GM19455 (cell line): ENCODE data around the gene CALU.

Experiments used
- ATAC-seq: cut with Tn5 transposase; IDR thresholded peaks from one replicate; pipeline ENCODE4 v1.9.1; 2021; ENCODE audit not compliant: unreplicated experiment

CALU gene

DNA sequence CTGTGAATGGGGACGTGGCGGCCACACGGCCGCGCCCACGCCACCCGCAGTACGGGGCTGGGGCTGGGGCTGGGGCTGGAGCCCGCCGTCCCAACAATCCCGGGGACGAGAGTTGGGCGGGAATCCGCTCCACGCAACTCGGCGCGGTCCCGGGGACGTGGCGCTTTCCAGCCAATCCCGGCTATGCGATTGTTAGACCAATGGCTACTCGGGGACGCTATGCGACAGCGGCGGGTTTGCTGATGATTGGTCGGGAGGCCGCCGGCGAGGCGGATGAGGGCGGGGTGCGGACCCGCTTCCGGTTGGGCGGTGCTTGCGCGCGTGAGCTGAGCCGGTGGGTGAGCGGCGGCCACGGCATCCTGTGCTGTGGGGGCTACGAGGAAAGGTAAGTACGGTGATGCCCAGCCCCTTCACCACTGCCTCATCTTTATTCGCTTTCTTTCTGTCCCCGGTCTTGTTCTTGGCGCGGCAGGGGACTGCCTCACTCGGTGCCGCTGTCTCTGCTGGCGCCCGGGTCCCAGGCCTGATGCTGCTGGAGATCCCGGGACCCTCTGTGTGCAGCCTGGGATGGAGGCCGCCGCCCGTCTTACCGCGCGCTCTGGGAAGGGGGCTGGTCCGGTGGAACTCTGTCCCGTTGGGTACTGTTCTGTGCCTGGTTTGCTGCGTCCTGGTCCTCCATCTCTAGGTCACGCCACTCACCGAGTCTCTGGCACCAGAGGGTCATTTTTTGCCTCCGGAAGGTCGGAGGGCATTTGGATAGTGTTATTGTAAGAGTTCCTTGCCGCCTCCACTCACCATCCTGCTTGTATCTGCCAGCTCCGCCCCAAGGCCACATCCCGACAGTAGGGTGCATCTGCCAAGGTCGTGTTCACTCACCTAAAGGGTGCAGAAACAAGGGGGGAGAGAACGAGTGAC, at the start of gene CALU:
Gene CALU, plus strand, starts transcription at position 312 of the 915 bp plus-strand sequence. CDS start 9,225 bp downstream, outside the sequence.
- ATAC-seq: peak; percentile 99

DNA sequence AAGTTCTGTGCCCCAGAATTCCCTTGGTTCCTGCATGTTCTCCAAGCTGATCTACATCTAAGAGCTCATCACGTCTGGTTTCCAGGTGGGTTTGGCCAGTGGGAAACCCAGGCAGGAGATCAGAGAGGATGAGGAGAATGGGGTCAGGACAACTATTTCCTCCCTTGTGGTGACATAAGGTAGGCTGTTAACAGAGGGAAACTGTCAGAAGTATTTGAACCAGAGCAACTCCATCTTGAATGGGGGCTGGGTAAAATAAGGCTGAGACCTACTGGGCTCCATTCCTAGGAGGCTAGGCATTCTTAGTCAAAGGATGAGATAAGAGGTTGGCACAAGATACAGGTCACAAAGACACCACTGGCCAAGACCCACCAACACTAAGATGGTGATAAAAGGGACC, 47.9 kb upstream of the CALU start:
- ATAC-seq: no peak

DNA sequence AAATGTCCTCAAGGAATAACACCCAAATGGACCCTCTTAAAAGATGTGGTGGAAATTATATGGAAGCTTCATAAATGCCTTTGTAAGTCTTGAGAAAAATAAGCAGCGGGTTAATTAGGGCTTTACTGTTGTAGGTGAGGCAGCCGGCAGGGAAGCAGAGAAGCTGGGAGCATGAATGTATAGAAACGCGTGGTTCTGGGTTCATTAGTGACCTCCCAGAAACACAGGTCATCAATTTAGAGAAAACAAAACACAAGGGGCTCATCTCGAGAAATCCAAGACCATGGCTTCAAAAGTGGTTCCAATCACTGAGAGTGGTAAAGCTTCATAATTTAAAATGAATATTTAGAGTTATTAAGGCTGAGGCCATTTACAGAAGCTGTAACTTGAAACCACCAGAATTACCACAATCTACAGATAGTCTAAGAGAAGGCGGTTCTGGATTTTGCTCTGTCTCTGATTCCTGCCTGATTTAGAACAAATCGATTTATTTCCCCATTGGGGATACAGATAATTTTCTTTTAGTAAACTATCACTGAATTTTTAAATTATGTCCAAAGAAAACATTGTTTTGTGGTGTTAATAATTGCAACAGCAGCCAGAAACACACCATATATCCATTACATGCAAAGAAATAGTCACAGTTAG, 46.4 kb upstream of the CALU start:
- ATAC-seq: no peak

DNA sequence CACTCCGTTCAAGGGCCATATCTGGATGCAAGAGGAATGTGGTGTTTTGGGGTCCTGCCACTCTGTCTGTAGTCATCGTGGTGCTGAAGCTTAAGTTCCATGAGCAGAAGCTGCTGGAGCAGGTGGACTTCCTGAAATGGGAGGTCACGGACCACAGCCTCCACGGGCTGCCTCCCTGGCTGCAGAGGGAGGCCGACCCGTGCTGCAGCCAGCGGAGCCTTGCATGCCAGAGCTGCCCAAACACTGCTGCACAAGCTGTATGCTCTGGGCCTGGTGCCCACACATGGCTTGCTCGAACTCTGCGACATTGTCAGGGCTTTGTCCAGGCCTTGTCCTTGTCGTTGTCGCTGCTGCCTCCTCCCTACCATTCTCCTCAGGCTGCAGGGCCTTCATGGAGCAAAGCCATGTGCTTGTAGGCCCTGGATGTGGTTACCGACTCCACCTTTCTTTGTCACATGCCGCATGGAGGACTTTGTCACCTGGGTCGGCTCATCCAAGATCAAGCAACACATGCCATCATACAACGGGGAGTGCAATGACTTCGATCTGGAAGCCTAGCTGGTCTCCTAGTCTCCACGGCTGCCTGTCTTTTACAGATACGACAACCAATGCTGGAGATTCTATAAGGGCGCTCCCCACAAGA, 45.7 kb upstream of the CALU start:
- ATAC-seq: no peak

DNA sequence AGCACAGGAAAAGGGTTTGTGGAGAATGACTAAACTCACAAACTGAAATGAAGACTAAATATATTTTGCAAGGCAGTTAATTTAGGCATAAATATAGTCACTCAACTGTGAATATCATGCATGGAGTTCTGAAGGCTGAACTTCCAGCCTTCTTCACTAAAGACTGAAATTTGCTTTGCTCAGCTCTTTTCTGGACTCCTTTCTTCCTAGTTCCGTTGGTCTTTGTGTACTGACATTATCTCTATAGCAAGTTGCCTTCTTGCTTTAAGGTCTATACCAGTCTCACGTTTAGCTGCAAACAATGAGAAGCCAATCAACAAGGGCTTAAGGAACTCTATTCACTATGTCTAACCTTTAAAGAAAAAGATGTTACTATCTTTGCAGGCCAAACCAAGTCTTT, 44.4 kb upstream of the CALU start:
- no peak for ATAC-seq

DNA sequence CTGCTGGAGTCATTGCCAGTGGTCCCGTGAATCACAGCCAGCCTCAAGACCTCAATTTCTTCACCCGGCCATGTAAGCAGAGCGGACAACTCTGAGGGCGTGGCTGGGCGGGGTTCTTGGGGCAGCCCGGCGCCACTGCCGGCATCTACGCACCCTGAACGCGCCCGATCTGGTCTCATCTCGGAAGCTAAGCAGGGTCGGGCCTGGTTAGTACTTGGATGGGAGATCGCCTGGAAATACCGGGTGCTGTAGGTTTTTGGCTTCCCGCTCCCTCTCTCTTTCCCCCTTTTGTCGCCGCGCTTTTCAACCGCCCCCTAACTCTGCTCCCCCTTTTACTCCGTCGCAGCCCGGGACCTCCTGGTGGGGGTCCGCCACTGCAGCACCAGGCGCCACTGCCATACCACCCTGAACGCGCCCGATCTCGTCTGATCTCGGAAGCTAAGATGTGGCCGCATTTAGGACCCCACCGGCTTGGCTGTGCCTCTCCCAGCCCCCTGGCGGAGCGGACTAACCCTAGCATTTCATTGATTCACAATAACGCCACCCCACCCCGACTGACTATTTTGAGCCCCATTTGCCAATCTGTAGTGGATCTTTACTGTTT, 41.8 kb upstream of the CALU start:
- no peak for ATAC-seq

DNA sequence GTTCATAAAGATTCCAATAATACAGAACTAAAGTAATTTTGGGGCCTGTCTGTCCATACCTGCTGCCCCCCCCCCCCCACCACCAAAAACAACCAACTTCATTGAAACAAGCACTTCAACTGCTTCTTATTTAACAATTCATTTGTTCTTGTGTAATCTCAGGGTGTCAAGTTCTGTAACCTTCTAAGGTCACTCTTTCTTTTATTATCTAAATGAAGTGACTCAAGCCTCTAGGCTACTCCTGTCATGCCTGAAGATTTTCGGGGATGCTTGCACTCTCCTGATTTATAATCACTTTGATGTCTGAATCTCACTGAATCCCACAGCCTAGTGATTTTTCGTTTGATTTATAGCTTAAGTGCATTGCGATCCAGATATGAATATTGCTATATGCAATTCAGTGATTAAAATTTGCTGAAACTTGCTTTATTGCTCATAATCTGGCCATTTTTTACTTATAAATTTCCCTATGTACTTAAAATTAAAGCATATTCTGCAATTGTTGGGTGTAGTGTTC, 39.9 kb upstream of the CALU start:
- ATAC-seq: no peak

DNA sequence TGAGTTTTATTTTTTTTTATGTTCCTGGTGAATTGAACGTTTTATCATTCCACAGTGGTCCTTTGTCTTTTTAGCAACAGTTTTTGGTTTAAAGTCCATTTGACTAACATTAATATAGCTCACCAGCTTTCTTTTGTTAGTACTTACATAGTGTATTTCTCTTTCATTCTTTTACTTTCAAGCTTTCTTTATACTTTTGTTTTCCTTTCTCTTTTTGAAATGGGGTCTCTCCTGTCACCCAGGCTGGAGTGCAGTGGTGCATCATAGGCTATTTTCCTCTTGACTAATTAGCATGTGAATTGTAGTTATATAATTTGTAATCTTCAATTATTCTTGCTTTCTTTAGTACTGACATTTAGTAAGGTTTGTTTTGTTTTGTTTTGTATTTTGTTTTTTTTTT, 39.3 kb upstream of the CALU start:
- no peak for ATAC-seq

DNA sequence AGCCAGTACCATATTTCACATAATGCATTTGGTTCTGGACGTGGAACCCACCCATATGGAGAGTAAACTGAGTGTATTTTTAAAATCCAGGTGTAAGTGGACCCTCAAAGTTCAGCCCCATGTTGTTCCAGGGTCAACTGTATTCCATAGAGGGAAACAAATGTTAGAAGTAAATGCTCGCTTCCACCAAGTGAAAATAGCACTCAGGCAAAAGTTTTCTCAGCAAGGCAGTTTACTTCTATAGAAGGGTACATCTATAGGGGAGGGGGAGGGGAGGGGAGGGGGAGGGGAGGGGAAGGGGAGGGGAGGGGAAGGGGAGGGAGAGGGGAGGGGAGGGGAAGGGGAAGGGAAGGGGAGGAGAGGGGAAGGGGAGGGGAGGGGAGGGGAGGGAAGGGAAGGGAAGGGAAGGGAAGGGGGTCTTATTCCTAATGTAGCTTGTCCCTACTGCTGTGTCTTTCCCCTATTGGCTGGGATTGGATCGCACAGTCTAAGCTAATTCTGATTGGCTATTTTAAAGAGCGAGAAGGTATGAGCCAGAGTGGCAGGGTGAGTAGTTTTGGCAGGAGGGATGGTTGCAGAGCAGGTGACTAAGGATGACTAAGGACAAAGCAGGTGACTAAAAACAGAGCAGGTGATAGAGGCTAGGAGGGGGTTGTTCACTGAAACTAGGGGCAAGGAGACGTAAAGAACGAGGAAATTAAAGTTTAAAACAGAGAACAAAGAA, 37.9 kb upstream of the CALU start:
- ATAC-seq: no peak

DNA sequence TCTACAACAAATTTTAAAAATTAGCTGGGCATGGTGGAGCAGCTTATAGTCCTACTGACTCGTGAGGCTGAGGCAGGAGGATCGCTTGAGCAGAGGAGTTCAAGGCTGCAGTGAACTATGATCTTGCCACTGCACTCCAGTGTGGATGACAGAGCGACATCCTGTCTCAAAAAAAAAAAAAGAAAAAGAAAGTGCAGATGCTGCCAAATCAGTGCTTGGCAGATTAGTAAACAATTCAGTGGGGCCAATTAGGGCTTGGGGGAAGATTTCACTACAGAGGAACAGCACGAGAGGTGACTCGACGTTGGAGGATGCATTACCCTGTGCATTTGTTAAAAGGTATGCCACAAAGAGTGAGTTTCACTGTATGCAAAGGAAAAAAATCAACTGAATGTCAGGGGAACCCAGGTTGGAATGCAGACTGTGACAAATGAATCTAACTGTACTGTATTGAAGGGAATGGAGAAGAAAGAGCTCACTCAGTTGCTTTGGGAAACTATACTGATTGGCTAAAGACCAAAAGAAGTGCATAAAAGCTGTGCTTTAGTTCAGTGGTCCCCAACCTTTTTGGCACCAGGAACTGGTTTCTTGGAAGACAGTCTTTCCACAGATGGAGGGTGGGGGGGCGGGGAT, 35.4 kb upstream of the CALU start:
- no peak for ATAC-seq

DNA sequence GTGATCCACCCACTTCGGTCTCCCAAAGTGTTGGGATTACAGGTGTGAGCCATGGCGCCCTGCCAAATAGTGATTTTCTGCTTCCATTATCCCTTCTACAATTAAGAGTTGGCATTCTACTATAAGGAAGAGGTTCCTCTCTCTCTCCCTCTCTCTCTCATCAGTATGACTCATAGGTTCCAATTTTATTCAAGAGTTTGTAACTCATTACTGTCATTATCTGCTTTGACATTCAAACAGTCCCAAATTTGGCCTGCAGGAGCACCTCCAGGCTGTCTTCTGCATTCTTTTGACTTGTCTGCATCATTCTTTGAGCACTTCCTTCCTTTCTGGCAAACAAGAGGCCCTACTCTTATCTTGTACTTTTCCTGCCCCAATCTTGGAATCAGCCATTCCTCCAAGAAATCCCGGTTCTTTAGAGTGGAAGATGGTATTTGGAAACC, 33.2 kb upstream of the CALU start:
- ATAC-seq: no peak

DNA sequence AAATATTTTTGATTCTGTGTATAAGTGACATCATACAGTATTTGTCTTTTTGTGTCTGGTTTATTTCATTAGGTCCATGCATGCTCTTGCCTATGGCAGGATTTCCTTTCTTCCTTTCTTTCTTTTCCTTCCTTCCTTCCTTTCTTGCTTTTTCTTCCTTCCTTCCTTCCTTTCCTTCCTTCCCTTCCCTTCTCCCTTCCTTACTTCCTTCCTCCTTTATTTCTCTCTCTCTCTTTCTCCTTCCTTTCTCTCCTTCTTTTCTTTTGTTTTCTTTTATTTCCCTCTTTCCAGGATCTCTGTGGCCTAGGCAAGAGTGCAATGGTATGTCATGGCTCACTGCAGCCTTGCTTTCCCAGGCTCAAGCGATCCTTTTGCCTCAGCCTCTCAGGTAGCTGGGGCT, 31.4 kb upstream of the CALU start:
- no peak for ATAC-seq

DNA sequence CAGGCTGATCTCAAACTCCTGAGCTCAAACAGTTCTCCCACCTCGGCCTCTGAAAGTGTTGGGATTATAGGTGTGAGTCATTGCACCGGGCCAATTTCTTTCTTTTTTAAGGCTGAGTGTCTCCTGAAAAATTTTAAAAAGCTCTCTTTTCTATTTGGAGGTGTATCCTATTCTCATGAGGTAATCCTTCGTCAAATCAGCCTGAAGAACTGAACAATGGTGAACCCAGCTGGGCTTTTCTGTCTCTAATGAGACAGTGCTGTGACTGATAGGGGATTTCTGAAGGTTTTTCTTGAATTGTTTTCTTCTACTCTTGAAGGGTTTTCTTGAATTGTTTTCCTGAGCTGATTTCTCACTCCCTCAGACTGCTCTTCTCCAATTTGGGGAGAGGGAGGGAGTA, 30.9 kb upstream of the CALU start:
- no peak for ATAC-seq

DNA sequence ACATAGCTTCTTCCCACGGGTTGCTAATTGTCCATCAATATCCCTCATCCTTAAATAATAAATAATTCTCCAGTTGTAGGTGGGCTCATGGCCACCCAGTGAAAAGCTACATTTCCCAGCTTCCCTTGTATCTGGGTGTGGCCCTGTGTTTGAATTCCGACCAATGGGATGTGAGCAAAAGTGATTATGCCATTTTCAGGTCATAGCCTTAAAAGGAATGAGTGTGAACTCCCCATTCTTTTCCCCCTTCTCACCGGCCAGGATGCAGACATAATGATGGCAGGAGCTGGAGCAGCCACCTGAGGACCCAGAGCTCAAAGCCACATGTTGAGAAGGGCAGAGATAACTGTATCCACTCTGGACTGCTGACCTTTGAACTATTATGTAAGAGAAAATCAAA, 30.3 kb upstream of the CALU start:
- ATAC-seq: no peak

DNA sequence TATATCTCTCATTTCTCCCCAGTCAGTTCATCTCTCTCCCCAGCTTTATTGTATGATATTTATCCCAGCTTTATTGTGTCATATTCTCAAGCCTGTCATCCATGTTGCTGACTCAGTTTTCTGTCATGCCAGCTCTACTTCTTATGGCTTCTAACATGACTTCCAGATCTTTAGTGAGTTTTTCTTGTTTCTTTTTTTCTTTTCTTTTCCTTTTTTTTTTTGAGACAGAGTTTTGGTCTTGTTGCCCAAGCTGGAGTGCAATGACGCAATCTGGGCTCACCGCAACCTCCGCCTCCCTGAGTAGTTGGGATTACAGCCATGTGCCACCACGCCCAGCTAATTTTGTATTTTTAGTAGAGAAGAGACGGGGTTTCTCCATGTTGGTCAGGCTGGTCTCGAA, 28.7 kb upstream of the CALU start:
- no peak for ATAC-seq

DNA sequence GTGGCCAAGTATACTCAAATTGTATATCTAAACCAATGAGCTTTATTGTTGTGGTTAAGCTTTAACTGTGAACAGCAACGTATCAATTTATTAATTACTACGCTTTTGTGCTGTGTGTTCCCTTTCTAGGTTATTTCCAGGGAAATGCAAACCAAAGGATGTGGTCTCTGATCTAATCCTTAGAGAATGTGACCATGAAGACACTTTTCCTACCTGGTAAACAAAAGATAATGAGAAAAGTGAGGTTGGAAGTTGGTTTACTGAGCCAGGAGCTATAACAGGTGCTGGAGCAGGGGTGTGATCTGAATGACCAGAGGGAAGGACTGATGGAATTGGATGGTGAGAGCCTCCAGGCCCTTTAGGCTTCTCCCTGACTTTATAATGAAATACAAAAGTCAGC, 25.4 kb upstream of the CALU start:
- no peak for ATAC-seq

DNA sequence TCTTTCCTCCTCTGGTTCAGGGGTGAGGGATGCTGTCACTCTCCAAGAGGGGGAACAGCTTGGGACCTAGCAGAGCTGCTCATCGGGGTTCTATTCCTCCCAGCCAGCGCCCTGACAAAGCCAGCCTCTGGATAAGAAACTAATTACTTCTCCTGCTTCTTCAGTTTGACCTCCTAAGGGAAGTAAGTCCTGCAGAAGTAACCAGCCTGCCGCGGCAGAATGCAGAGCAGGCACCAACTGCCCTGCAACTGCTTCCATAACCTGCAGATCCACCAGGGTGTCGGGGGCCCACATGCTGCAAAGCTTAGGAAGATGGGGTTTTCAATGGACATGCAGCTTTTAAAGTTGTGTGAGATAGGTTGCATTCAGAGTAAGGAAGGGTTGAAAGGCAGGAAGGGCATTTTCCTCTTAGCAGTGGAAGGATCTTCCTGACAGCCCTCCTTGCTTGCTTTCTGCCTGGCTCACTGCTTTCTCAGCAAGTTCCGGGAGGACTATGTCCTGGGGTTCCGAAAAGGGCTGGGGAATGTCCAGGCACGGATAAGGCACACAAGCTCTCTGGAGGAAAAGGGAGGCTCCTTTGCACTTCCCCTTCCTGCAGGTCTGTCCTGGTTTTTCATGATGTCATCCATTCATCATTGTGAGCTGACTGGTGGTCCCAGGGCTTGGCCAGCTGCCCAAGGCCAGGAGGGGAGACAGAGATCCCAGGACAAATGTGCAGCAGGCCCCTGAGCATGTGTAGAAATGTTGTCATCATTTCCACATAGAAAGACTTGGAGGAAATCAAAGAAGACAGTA, 24.3 kb upstream of the CALU start:
- no peak for ATAC-seq

DNA sequence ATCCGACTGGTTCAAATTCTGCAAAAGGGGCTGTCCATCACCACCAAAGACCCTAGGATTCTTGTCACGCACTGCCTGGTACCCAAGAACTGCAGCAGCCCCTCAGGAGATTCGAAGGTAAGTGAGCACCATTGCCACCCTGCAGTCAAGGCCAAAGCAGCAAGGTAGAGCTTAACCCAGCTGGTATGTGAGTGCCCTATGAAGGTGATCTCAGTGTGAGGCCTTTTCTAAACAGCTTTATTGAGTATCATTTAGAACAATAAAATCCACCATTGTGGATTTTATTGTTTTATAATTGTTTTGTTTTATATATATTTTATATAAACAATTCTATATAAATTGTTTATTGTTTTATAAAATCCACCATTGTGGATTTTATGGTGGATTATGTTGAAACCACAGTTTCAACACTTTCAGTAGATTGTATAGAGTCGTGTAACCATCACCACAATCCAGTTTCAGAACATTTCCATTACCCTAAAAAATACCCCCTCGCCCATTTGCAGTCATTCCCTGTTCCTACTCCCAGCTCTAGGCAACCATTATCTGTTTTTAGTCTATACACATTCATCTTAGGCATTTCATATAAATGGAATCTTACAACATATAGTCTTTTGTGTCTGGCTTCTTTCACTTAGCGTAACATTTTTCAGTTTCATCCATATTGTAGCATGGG, 20.1 kb upstream of the CALU start:
- no peak for ATAC-seq

DNA sequence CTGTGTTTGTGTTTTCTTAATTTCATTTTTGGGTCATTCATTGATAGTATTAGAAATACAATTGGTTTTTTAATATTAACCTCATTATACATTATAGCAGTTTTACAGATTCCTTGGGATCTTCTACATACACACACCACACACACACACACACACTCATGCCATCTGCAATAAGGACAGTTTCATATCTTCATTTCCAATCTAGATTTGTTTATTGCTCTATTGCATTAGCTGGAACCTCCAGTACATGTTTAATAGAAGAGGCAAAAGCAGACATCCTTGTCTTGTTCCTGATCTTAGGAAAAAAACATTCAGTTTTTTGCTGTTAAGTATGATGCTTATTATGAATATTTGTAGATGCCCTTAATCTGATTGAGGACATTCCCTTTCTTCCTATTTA, 17.8 kb upstream of the CALU start:
- ATAC-seq: no peak
